C4-2B (cell line): Measurements from ENCODE around the gene IFTAP.

ENCODE experiments used
- H3K27ac ChIP-seq: fragments of 450-650 bp; 2 replicates; pipeline ENCODE4 v1.5.1; 2017
- CTCF ChIP-seq: fragments of 450-650 bp; conservative IDR thresholded peaks from 2 replicates; pipeline ENCODE4 v1.5.1; 2017; ENCODE audit warnings: mild to moderate bottlenecking
- ZFX ChIP-seq: fragments of 450-650 bp; IDR thresholded peaks from 2 replicates; pipeline ENCODE4 v1.6.1; 2017

Gene IFTAP

DNA sequence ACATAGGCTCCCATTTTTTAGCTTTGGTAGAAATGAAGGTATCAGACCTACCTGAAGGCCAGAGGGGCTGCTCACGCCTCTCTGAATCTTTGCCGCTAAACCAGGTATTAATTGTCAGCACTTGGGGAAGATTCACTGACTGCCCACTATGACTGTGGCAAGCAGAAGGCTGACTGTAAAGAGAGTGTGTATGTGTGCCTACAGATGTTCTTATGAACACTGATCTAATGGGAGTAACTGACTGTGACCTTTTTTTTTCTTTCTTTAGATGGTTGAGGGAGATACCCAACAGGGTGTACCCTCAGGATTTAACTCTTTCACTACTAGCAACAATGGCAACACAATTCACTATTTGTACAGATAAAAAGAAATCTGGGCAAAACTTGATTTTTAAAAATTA, 3.7 kb downstream of the IFTAP start, which contains the start of gene RAG2:
Gene RAG2 (minus strand): TSS at position 186 of the 400 bp plus-strand sequence. CDS start 4,068 bp downstream, outside the sequence.
- TF ChIP-seq CTCF (no peak), ZFX (no peak)
- H3K27ac ChIP-seq: no peak within 1 kb of the TSS

- TF ChIP-seq ZFX: no peak
- TF ChIP-seq CTCF: no peak
- no peak overlapping the region for H3K27ac ChIP-seq
Measured at GRCh38 chr11:36600180-36600579, 5.9 kb downstream of the IFTAP start.

GRCh38 chr11:36601155-36601554, 6.9 kb downstream of the IFTAP start:
- no peak overlapping the region for H3K27ac ChIP-seq
- no peak for TF ChIP-seq CTCF
- no peak for TF ChIP-seq ZFX

DNA sequence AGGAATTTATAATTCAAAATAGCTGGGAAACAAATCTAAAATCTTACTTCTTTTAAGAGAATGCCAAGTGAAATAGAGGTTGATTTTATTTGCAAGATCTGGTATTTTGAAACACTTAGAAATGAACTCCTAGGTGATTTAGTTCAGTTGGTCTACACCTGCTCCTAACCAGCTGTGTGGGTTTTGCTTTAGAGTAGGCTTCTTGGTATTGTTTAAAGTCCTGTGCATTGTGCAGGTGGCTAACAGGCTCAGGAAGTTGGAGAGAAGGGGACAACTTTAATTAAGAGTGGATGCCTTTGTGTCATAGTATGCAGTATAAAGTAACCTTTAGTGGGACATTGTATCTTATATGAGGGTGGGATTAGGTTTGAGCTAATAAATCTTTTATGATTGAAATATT, 7.8 kb downstream of the IFTAP start:
- H3K27ac ChIP-seq: no peak overlapping the region
- TF ChIP-seq ZFX: no peak
- no peak for TF ChIP-seq CTCF

DNA sequence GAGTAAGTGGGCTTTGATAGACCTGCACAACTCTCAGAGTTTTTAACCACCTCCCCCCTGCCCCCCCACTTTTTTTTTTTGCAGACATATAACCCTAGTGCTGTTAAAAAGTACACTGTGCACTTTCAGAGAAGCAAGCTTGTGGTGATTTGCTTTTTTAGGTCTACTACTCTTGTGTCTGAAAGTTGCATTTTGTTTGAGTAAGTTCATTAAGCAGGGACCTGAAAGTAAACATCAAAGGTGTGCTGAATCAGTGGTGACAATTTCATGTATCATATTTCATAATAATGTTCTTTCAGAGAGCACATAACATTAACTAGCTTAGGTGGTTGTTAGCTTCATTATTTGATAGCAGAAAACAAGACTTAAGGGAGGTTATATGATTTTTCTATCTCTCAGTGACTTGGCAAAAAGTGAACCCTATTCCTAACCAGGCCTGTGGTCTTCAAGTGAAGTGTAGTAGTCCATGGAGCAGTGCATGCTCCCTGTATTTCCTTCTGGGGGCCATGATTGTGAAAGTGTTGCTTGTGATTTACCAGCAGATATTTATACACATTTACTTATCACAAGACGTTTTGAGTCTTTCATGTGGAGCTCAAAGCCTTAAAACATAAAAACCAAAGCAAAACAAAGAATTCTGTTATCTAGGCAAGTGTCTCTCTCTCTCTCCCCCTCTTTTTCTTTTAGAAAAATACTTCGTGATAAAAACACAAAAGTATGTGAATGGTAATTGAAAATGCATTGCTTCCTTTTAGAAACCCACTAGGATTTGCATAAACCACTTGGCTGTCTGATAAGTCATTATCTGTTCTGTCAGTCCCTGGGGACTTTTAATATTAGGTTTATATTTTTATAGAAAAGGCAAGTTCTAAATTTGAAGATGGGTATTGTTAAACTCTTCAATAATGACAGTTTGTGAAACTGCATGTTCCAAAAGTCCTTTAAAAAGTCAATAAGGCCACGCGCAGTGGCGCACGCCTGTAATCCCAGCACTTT, 11.2 kb downstream of the IFTAP start:
- no peak overlapping the region for H3K27ac ChIP-seq
- TF ChIP-seq CTCF (no peak), ZFX (no peak)

GRCh38 chr11:36608491-36609199, 14.3 kb downstream of the IFTAP start:
- H3K27ac ChIP-seq: no peak overlapping the region
- TF ChIP-seq CTCF (no peak), ZFX (no peak)

GRCh38 chr11:36609383-36609782, 15.1 kb downstream of the IFTAP start:
- no peak overlapping the region for H3K27ac ChIP-seq
- no peak for TF ChIP-seq ZFX
